ENCODE measurements around the gene RNF126.
"Not testable (repeated sequence)": the region's sequence is repeated elsewhere in the genome, so short reads cannot be mapped to it uniquely, and the experiment has no call there.

Gene RNF126

DNA sequence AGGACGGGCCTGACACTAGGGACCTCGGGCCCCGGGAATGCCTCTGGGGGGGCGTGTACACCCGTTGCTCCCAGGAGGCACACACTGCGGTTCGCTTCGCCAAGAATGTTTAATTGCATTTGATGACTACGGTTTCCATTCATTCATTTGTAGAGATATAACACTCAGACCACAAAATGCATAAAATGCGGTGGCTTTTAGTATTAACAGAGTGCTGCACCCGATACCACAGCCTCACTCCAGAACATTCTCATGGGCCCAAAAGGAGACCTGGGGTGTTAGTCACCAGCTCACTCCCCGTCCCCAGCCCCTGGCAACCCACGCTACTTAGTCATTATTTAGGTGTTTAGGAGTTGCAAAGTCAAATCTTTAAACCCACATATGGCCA lies 51.5 kb downstream of the RNF126 start:
- peak; percentile 93 for DNase-seq (ENCODE audit: low read depth in 2 of 2)

DNA sequence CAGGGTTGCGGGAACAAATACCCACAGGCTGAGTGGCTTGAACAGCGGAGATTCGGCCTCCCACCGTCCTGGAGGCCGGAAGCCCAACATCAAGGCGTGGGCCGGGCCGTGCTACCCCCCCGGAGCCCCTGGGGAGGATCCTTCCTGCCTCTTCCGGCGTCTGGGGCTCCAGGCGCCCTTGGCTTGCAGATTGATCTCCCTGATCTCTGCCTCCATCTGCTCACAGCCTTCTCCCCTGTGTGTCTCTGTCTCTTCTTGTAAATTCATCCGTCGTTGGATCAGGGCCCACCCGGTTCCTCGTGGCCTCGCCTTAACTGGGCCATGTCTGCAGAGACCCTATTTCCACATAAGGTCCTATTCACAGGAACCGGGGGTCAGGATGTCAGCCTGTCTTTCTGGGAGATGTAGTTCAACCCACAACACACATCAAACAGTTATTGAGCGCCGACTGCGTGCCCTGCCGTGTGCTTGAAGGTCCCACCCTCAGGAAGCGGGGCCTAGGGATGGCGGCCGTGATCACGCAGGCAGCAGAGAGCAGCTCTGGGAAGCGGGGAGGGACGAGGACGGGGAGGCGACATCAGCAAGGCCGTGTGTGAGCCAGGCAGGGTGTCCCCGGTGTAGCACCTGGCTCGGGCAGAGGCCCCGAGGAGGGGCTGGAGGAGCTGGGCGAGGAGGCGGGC lies 52.1 kb downstream of the RNF126 start:
- peak; percentile 55 to 56 for DNase-seq (ENCODE audit: low read depth in 2 of 2)

DNA sequence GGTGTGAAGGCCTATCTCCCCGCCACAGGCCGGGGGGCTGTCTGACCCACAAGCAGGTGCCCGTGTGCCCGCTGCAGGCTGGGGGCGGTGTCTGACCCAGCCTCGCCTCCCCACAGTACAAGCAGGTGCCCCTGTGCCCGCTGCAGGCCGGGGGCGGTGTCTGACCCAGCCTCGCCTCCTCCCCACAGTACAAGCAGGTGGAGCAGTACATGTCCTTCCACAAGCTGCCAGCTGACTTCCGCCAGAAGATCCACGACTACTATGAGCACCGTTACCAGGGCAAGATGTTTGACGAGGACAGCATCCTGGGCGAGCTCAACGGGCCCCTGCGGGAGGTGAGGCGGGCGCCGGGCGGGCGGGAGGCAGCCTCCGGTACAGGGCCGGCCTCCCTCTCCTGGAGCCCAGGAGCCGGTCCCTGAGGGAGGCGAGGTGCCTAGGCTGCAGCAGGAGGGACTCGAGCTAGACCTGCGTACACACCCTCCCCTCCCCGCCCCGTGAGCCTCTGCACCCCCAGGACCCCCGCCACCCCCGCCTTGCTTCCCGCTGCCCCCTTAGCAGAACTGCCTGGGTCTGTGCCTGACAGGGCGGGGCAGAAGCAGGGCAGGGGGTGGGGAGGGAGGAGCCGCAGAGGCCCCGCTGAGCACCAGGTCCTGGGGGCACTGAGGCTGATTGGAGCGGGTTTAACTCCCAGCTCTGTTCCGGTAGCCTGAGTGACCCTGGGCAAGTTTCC lies 52.8 kb downstream of the RNF126 start:
- no peak for DNase-seq (ENCODE audit: low read depth in 2 of 2)

DNA sequence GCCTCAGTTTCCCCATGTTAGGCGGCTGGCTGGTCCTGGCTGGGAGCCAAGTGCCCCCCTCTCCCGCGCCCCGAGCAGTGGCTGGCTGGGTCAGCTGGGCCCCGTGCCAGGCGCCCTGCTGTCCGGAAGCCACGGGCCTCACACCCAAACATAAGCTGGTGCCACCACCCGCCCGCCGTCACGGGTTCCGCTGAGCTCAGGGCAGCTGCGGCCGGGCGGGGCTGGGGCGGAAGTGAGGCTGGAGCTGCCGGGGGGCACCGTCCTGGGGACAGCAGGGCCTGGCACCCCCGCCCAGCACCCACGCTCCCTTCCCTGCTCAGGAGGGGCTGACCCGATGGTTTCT lies 54.0 kb downstream of the RNF126 start:
- no peak for DNase-seq (ENCODE audit: low read depth in 2 of 2)

DNA sequence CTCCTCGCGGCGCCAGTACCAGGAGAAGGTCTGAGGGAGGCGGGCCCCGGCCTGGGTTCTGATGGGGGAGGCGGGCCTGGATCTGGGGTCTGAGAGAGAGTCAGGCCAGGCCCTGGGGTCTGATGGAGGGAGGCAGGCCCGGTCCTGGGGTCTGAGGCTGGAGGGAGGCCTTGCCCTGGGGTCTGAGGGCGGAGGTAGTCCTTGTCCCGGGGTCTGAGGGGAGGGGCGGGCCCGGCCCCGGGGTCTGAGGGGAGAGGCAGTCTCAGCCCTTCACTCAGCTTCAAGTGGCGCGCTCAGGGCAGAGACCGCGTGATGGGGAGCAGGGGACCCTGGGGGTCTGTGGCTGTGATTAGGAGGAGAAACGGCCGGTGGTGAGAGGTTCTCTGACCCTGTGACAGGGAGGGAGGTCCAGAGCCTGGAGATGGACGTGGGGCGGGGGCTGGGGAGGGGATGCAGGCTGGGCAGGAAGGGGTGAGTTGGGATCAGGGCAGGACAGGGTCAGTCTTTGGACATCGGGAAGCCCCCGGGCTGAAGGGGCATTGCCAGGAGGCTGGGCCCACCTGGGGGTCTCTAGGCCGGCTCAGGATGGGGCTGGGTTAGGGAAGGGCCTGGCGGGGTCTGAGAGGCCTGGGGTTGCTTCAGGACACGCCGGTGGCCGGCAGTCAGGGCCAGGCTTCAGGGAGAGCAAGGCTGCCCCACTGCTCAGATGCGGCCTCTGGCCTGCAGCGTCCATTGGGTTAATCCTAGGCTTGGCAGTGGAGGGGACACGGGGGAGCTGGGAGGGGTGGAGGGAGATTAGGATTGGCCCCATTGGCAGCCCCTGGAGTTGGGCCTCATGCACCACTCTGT lies 54.6 kb downstream of the RNF126 start:
- no peak for DNase-seq (ENCODE audit: low read depth in 2 of 2)

DNA sequence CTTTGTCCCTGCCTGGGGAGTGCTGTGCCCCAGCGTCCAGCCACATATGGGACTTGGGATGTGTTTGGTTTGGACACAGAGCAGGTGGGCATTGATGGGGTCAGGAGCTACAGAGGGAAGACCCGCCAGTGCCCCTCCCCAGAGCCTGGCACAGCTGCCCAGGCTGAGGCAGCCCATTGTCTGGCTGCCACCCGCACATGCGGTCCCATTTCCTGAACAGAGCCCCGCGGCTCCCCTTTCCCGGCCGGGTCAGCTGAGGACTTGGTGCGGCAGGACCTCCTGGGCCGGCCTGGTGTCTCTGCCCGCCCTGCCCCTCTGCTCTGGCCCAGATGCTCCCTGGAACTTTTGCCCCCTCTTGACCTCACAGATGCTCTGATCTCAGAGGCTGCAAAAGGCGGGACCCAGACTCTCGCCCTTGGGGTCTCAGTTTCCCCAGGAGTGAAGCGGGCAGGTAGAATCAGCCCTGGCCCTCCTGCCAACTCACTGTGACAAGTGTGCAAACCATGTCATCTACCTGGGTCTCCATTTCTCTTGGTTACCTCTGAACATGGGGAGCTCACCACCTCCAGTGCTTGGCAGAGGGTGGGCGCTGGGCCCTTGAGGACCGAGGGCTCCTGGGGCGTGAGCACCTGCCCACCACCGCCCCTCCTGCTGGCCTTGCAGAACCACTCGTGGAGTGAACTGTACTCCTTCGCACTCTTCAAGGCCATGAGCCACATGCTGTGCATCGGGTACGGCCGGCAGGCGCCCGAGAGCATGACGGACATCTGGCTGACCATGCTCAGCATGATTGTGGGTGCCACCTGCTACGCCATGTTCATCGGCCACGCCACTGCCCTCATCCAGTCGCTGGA lies 55.5 kb downstream of the RNF126 start:
- DNase-seq (ENCODE audit: low read depth in 2 of 2), result no peak

DNA sequence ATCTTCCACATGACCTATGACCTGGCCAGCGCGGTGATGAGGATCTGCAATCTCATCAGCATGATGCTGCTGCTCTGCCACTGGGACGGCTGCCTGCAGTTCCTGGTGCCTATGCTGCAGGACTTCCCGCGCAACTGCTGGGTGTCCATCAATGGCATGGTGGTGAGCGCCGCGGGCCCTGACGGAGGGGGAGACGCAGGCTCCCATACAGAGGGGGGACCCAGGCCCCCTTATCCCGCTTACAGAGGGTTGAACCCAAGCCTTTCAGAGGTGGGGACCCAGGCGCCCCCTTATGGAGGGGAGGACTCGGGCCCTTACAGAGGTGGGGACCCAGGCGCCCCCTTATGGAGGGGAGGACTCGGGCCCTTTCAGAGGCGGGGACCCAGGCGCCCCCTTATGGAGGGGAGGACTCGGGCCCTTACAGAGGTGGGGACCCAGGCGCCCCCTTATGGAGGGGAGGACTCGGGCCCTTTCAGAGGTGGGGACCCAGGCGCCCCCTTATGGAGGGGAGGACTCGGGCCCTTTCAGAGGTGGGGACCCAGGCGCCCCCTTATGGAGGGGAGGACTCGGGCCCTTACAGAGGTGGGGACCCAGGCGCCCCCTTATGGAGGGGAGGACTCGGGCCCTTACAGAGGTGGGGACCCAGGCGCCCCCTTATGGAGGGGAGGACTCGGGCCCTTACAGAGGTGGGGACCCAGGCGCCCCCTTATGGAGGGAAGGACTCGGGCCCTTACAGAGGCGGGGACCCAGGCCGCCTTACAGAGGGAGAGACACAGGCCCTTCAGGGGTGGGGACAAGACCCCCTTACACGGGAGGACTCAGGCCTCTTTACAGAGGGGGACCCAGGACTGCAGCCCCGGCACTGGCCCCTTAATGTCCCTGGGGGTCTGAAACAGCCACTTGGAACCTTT lies 57.7 kb downstream of the RNF126 start:
- DNase-seq (ENCODE audit: low read depth in 2 of 2), result not testable (repeated sequence)

DNA sequence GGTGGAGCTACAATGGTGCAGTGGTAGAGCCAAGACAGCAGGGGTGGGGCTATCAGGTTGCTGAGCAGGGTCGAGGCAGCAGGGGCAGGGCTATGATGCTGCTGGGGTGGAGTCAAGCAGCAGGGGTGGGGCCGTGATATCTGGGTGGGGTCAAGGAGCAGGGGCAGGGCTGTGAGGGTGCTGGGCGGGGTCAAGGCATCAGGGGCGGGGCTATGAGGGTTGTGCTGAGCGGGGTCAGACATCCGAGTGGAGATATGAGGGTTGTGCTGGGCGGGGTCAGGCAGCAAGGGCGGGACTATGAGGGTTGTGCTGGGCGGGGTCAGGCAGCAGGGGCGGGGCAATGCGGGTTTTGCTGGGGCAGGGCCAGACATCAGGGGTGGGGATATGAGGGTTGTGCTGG lies 58.7 kb downstream of the RNF126 start:
- DNase-seq (ENCODE audit: low read depth in 2 of 2), result no peak

DNA sequence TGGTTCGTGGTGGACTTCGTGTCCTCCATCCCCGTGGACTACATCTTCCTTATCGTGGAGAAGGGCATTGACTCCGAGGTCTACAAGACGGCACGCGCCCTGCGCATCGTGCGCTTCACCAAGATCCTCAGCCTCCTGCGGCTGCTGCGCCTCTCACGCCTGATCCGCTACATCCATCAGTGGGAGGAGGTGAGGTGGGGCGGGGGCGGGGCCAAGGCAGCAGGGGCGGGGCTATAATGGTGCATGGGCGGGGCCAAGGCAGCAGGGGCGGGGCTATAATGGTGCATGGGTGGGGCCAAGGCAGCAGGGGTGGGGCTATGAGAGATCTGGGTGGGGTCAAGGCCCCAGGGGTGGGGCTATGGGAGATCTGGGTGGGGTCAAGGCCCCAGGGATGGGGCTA lies 59.2 kb downstream of the RNF126 start:
- DNase-seq (ENCODE audit: low read depth in 2 of 2), result not testable (repeated sequence)

DNA sequence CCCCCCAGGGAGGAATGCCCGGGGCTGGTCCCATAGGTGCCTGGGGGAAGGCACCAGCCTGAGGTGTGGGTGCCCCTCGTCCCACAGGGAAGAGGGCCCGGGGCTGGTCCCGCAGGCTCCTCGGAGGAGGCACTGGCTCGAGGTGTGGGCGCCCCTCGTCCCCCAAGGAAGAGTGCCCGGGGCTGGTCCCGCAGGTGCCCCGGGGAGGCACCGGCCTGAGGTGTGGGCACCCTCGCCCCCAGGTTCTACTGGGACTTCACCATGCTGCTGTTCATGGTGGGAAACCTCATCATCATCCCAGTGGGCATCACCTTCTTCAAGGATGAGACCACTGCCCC lies 59.7 kb downstream of the RNF126 start:
- not testable (repeated sequence) for DNase-seq (ENCODE audit: low read depth in 2 of 2)

DNA sequence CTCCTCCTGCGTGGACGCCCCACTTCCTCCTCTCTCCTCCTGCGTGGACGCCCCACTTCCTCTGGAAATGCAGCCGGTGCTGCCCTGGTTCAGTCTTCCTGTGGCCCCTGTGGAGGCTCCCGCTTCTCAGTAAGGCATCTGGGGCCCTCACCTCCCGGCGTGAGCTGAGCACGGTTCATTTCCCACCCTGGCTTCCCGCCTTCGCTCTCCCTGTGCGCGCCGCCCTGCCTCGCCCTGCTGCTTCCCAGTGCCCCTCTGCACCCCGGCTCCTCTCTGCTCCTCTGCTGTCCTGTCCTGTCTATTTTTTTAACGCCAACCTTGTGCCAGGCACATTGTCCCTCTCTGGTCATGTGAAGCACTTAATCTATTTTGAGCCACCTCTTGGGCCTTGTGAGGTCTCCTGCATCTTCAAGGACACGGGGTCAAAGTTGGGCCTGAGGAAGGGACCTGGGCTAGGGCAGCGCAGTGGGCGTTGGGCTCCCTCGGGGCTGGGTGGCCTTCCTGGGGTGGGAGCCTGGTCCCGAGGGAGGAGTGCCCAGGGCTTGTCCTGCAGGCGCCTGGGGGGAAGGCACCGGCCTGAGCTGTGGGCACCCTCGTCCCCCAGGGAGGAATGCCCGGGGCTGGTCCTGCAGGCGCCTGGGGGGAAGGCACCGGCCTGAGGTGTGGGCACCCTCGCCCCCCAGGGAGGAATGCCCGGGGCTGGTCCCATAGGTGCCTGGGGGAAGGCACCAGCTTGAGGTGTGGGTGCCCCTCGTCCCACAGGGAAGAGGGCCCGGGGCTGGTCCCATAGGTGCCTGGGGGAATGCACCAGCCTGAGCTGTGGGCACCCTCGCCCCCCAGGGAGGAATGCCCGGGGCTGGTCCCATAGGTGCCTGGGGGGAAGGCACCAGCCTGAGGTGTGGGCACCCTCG lies 60.4 kb downstream of the RNF126 start:
- no peak for DNase-seq (ENCODE audit: low read depth in 2 of 2)

DNA sequence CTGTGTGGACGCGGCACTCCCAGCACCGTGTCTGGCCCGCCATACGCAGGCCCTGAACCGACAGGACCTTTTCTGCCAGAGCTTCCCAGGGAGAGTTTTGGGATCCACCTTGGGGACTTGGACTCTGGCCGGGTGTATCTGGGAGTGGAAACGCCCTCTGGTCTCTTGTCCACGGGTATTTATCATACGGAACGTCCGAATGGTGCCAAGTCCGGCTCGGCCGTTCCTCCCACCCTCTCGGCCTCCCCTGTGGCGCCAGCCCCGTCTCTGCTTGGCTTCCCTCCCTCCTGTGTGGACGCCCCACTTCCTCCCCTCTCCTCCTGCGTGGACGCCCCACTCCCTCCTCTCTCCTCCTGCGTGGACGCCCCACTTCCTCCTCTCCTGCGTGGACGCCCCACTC lies 61.2 kb downstream of the RNF126 start:
- DNase-seq (ENCODE audit: low read depth in 2 of 2), result no peak

DNA sequence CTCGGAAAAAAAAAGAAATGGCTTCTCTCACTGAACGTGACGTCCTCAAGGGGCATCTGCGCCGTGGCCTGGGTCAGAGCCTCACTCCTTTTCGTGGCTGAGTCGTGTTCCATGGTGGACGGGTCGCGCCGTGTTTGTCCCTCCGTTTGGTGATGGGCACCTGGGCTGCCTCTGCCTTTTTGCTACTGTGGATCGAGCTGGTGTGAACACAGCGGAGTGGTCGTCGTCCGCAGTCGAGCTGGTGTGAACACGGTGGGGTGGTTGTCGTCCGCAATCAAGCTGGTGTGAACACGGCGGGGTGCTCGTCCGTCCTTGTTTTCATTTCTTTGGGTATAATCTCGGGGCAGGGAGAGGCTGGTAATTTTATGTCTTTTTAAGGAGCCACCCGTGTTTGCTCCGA lies 61.7 kb downstream of the RNF126 start:
- no peak for DNase-seq (ENCODE audit: low read depth in 2 of 2)
